SK-N-SH (cell line): ENCODE measurements around the gene WDR7. TPM values are rescaled to one million over a fixed set of nuclear protein-coding genes. Genes with fewer than 3 reads are reported as not detected.

Source experiments
- CTCF ChIA-PET: fragments of 300-600, 350-600 bp; formaldehyde crosslinking; extraction: SDS; loops from one replicate; lab custom pipeline; 2021; lab: Yijun Ruan, JAX
- POLR2A ChIA-PET: fragments of 350-600 bp; sonication (Branson Sonifier 250); formaldehyde crosslinking; extraction: SDS; loops from one replicate; lab custom pipeline; 2020; ENCODE audit warnings: antibody characterized with exemption, inconsistent platforms; lab: Yijun Ruan, JAX
- DNase-seq: peaks from one replicate; pipeline ENCODE4 v3.0.0; 2012
- H2AFZ ChIP-seq: fragments of 200-600 bp; sonication (generic); 2 replicates; pipeline ENCODE4 v1.8.1; 2016; ENCODE audit warnings: antibody characterized with exemption, mild to moderate bottlenecking, low read depth
- H3F3A ChIP-seq: fragments of 200-600 bp; sonication (generic); replicated peaks from 2 replicates; pipeline ENCODE3; 2016; ENCODE audit warnings: antibody characterized with exemption, mild to moderate bottlenecking; ENCODE audit not compliant: insufficient read depth
- H3K27ac ChIP-seq, 2 experiments: fragments of 200-500 bp in 1 of 2; fragments of 200-600 bp in 1 of 2; sonication (Bioruptor generic) in 1 of 2; sonication (generic), shearing (Covaris generic) in 1 of 2; 2 replicates each; pipeline versions ENCODE4 v1.5.1 to v1.6.1; 2014 to 2016; ENCODE audit warnings: low read depth in 2 of 2, inconsistent platforms in 1 of 2, low read length in 1 of 2, mild to moderate bottlenecking in 1 of 2, mixed read lengths in 1 of 2
- H3K27me3 ChIP-seq: fragments of 200-600 bp; sonication (generic), shearing (Covaris generic); 2 replicates; pipeline ENCODE4 v1.6.1; 2016; ENCODE audit warnings: mixed run types; ENCODE audit not compliant: insufficient read depth
- H3K36me3 ChIP-seq, 2 experiments: fragments of 200-500 bp in 1 of 2; fragments of 200-600 bp in 1 of 2; sonication (Bioruptor generic) in 1 of 2; sonication (generic) in 1 of 2; replicated peaks in 1 of 2; 2 replicates each; pipeline versions ENCODE3 to v1.5.1; 2014 to 2016; ENCODE audit warnings: low read length in 1 of 2, mild to moderate bottlenecking in 1 of 2; ENCODE audit not compliant: insufficient read depth in 2 of 2, control insufficient read depth in 1 of 2
- H3K4me1 ChIP-seq, 2 experiments: fragments of 200-500 bp in 1 of 2; fragments of 200-600 bp in 1 of 2; sonication (Bioruptor generic) in 1 of 2; sonication (generic), shearing (Covaris generic) in 1 of 2; 2 replicates each; pipeline versions ENCODE4 v1.5.1 to v1.6.1; 2014 to 2016; ENCODE audit warnings: low read depth in 1 of 2, low read length in 1 of 2, mixed run types in 1 of 2; ENCODE audit not compliant: insufficient read depth in 2 of 2, control insufficient read depth in 1 of 2
- H3K4me2 ChIP-seq: fragments of 200-600 bp; sonication (generic), shearing (Covaris generic); 2 replicates; pipeline ENCODE4 v1.6.1; 2017; ENCODE audit warnings: mixed run types
- H3K4me3 ChIP-seq, 2 experiments: fragments of 200-500 bp in 1 of 2; fragments of 200-600 bp in 1 of 2; sonication (Bioruptor generic) in 1 of 2; sonication (generic), shearing (Covaris generic) in 1 of 2; 2 replicates each; pipeline versions ENCODE4 v1.5.1 to v1.8.1; 2014 to 2016; ENCODE audit warnings: low read depth in 2 of 2, inconsistent platforms in 1 of 2, low read length in 1 of 2, mild to moderate bottlenecking in 1 of 2, mixed read lengths in 1 of 2, moderate library complexity in 1 of 2
- H3K79me2 ChIP-seq: fragments of 200-600 bp; sonication (generic); 2 replicates; pipeline ENCODE4 v1.8.1; 2017; ENCODE audit warnings: mild to moderate bottlenecking; ENCODE audit not compliant: insufficient read depth
- H3K9ac ChIP-seq: fragments of 200-600 bp; sonication (generic); 2 replicates; pipeline ENCODE4 v1.6.1; 2017; ENCODE audit warnings: mixed run types
- H3K9me2 ChIP-seq: fragments of 200-600 bp; sonication (generic); 2 replicates; pipeline ENCODE4 v1.6.1; 2017; ENCODE audit warnings: mixed run types
- H3K9me3 ChIP-seq: fragments of 200-600 bp; sonication (generic); 2 replicates; pipeline ENCODE4 v1.6.1; 2017; ENCODE audit warnings: mixed run types, mild to moderate bottlenecking, moderate library complexity
- H4K20me1 ChIP-seq: fragments of 200-600 bp; sonication (generic); 2 replicates; pipeline ENCODE4 v1.6.1; 2017; ENCODE audit warnings: mild to moderate bottlenecking, mixed run types; ENCODE audit not compliant: insufficient read depth
- EZH2phosphoT487 ChIP-seq: fragments of 200-600 bp; sonication (generic); IDR thresholded peaks from 2 replicates; pipeline ENCODE4 v1.6.1; 2017; ENCODE audit warnings: low read depth, mixed run types, mild to moderate bottlenecking, antibody characterized with exemption, moderate library complexity, borderline replicate concordance
- FOXM1 ChIP-seq: IDR thresholded peaks from 2 replicates; pipeline ENCODE4 v1.4.0; 2012; ENCODE audit warnings: low read depth, mild to moderate bottlenecking
- MEF2A ChIP-seq: IDR thresholded peaks from 2 replicates; pipeline ENCODE4 v1.4.0; 2012; ENCODE audit warnings: low read depth, borderline replicate concordance
- NFIC ChIP-seq: IDR thresholded peaks from 2 replicates; pipeline ENCODE4 v1.4.0; 2012; ENCODE audit warnings: borderline replicate concordance
- POLR2AphosphoS5 ChIP-seq: IDR thresholded peaks from 2 replicates; pipeline ENCODE4 v1.6.1; 2012; ENCODE audit warnings: low read depth, low read length
- RAD21 ChIP-seq: IDR thresholded peaks from 2 replicates; pipeline ENCODE4 v1.6.1; 2012; ENCODE audit warnings: mild to moderate bottlenecking, low read length
- REST ChIP-seq: IDR thresholded peaks from 2 replicates; pipeline ENCODE4 v1.6.1; 2012; ENCODE audit warnings: mild to moderate bottlenecking, low read depth, low read length, moderate library complexity
- TEAD4 ChIP-seq: IDR thresholded peaks from 2 replicates; pipeline ENCODE4 v1.4.0; 2012; ENCODE audit warnings: mild to moderate bottlenecking, borderline replicate concordance; ENCODE audit not compliant: insufficient read depth
- YY1 ChIP-seq: IDR thresholded peaks from 2 replicates; pipeline ENCODE4 v1.4.0; 2012; ENCODE audit warnings: low read depth, mild to moderate bottlenecking
- ZBTB33 ChIP-seq: IDR thresholded peaks from 2 replicates; pipeline ENCODE4 v1.4.0; 2012; ENCODE audit warnings: low read depth, borderline replicate concordance
- WGBS: methylation state at CpG from one replicate; pipeline ENCODE4 v1.1.6; 2017; ENCODE audit warnings: low lambda C conversion rate; 5-methylcytosine and 5-hydroxymethylcytosine counted together
- polyA plus RNA-seq, 3 experiments: library from polyadenylated mRNA; depleted of rRNA; stranded (reverse); fragments of >200 nt; gene quantifications; 2 replicates each; pipeline ENCODE4 v1.2.3, GENCODE V29; 2012

The WDR7 gene
- polyA plus RNA-seq, 1 of the 3 experiments (the other 2 are of a cell fraction): 4.1 TPM

- ChIA-PET CTCF (interaction anchor here (0.7 kb wide), 1 partner anchor 365 kb away, joined by 3 read pairs; no protein-coding TSS in a partner anchor), POLR2A (no interaction called here)
- Histone ChIP-seq H3K4me2 (no peak overlapping the region), H3K27me3 (no peaks in the 10 kb centered on the region), H3K4me3 (no peak overlapping the region), H3K9me3 (no peaks in the 10 kb centered on the region), H3K9me2 (no peaks in the 10 kb centered on the region), H2AFZ (no peak overlapping the region), H3K27ac (no peak overlapping the region), H3K79me2 (no peaks in the 10 kb centered on the region), H3F3A (no peaks in the 10 kb centered on the region), H3K9ac (no peak overlapping the region), H4K20me1 (no peaks in the 10 kb centered on the region), H3K4me1 (no peaks in the 10 kb centered on the region), H3K36me3 (no peaks in the 10 kb centered on the region)
- DNase-seq: no peak
- TF ChIP-seq RAD21: no peak
- no peak for TF ChIP-seq FOXM1
- no peak for TF ChIP-seq ZBTB33
- TF ChIP-seq POLR2AphosphoS5: no peak
- no peak for TF ChIP-seq TEAD4
- TF ChIP-seq NFIC: no peak
- WGBS: 30% methylated on average over 9 of the region's 9 CpGs
Observed at GRCh38 chr18:57073501-57074187, 422.5 kb downstream of the WDR7 start.

GRCh38 chr18:57075716-57076400, 424.7 kb downstream of the WDR7 start:
- no peaks in the 10 kb centered on the region for H3K79me2 ChIP-seq
- ChIA-PET CTCF (no interaction called here), POLR2A (no interaction called here)
- WGBS: 63% methylated on average over 14 of the region's 17 CpGs
- no peaks in the 10 kb centered on the region for H4K20me1 ChIP-seq
- DNase-seq: no peak
- no peaks in the 10 kb centered on the region for H3K9me2 ChIP-seq
- no peaks in the 10 kb centered on the region for H3K9me3 ChIP-seq
- H3K36me3 ChIP-seq: no peaks in the 10 kb centered on the region
- no peak overlapping the region for H3K27ac ChIP-seq
- no peak overlapping the region for H2AFZ ChIP-seq
- no peaks in the 10 kb centered on the region for H3F3A ChIP-seq
- no peak overlapping the region for H3K4me2 ChIP-seq
- H3K9ac ChIP-seq: no peak overlapping the region
- no peaks in the 10 kb centered on the region for H3K4me1 ChIP-seq
- TF ChIP-seq YY1 (no peak), MEF2A (no peak), EZH2phosphoT487 (no peak), REST (no peak), ZBTB33 (no peak)
- H3K27me3 ChIP-seq: no peaks in the 10 kb centered on the region
- no peak overlapping the region for H3K4me3 ChIP-seq
